Measurements from ENCODE around the gene IL17F.

IL17F gene

GRCh38 chr6:52230685-52231084 is 13.6 kb downstream of the IL17F start:
- no peak for DNase-seq (ENCODE audit: low read depth, low spot score)
- Histone ChIP-seq H3K4me3 (ENCODE audit: insufficient read length, low read depth) (no peak overlapping the region), H3K27me3 (ENCODE audit: insufficient read depth, insufficient read length) (no peaks in the 10 kb centered on the region), H3K36me3 (ENCODE audit: insufficient read depth, insufficient read length, low read length) (no peaks in the 10 kb centered on the region), H3K4me1 (ENCODE audit: insufficient read depth, insufficient read length) (peaks cover 2% of the 10 kb centered on the region), H3K9ac (ENCODE audit: insufficient read length, low read depth) (no peak overlapping the region), H3K9me3 (ENCODE audit: insufficient read depth, low read length) (no peaks in the 10 kb centered on the region)
- TF ChIP-seq SUZ12 (IDR thresholded peaks at IDR 0.05; ENCODE audit: extremely low read depth, insufficient read depth, insufficient read length) = no peak
- no peak for TF ChIP-seq ZNF274 (IDR thresholded peaks at IDR 0.05; ENCODE audit: low read depth, low read length)
- no peak for TF ChIP-seq YY1 (IDR thresholded peaks at IDR 0.05; ENCODE audit: insufficient read depth, insufficient read length)

- Histone ChIP-seq H3K4me1 (ENCODE audit: insufficient read depth, insufficient read length) (no peaks in the 10 kb centered on the region), H3K9me3 (ENCODE audit: insufficient read depth, low read length) (no peaks in the 10 kb centered on the region), H3K36me3 (ENCODE audit: insufficient read depth, insufficient read length, low read length) (no peaks in the 10 kb centered on the region), H3K9ac (ENCODE audit: insufficient read length, low read depth) (no peak overlapping the region), H3K27me3 (ENCODE audit: insufficient read depth, insufficient read length) (no peaks in the 10 kb centered on the region), H3K4me3 (ENCODE audit: insufficient read length, low read depth) (no peak overlapping the region)
- TF ChIP-seq YY1 (IDR thresholded peaks at IDR 0.05; ENCODE audit: insufficient read depth, insufficient read length) = no peak
- no peak for TF ChIP-seq ZNF274 (IDR thresholded peaks at IDR 0.05; ENCODE audit: low read depth, low read length)
- TF ChIP-seq SUZ12 (IDR thresholded peaks at IDR 0.05; ENCODE audit: extremely low read depth, insufficient read depth, insufficient read length) = no peak
- no peak for DNase-seq (ENCODE audit: low read depth, low spot score)
Observed at GRCh38 chr6:52227495-52227894, 16.8 kb downstream of the IL17F start.

DNA sequence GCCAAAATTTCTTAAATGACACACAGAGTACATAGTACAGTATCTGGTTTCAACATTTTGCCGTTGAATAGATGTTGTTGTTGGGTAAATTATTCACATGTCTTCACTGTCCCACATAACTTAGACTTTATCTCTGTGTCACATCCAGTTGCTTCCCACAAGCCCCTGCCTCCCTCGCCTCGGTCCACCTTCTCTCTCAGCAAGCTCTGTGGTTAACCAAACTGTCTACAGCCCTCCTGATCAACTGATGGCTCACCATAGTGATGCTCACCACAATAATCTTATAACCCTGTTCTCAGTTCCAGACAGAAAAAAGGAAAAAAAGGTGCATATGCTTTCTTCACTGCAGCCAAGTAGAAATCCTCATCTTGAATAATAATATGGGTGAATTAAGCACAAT is 23.0 kb downstream of the IL17F start:
- H3K4me3 ChIP-seq (ENCODE audit: insufficient read length, low read depth) = no peak overlapping the region
- H3K36me3 ChIP-seq (ENCODE audit: insufficient read depth, insufficient read length, low read length) = no peaks in the 10 kb centered on the region
- H3K4me1 ChIP-seq (ENCODE audit: insufficient read depth, insufficient read length) = no peaks in the 10 kb centered on the region
- H3K27me3 ChIP-seq (ENCODE audit: insufficient read depth, insufficient read length) = no peaks in the 10 kb centered on the region
- no peak overlapping the region for H3K9ac ChIP-seq (ENCODE audit: insufficient read length, low read depth)
- TF ChIP-seq ZNF274 (IDR thresholded peaks at IDR 0.05; ENCODE audit: low read depth, low read length) (no peak), SUZ12 (IDR thresholded peaks at IDR 0.05; ENCODE audit: extremely low read depth, insufficient read depth, insufficient read length) (no peak), YY1 (IDR thresholded peaks at IDR 0.05; ENCODE audit: insufficient read depth, insufficient read length) (no peak)
- no peaks in the 10 kb centered on the region for H3K9me3 ChIP-seq (ENCODE audit: insufficient read depth, low read length)
- DNase-seq (ENCODE audit: low read depth, low spot score) = no peak

DNA sequence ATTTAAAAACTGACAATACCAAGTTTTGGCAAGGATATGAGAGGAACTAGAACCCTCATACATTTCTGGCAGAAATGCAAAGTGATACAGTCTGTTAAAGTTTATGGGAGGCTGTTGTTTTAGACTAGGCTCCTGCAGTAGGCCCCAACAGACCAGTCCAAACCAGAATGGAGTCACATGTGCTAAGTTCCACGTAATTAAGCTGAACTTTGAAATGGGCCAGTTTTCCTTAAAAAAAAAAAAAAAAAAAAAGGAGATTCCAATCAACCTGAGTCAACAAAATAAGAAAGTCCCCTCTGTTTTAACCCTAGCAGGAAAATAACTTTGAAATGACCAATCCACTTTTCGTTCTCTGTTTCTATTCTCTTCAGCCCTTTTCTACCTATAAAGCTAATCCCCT is 26.5 kb downstream of the IL17F start:
- Histone ChIP-seq H3K4me3 (ENCODE audit: insufficient read length, low read depth) (no peak overlapping the region), H3K9ac (ENCODE audit: insufficient read length, low read depth) (no peak overlapping the region), H3K4me1 (ENCODE audit: insufficient read depth, insufficient read length) (no peaks in the 10 kb centered on the region), H3K36me3 (ENCODE audit: insufficient read depth, insufficient read length, low read length) (no peaks in the 10 kb centered on the region), H3K27me3 (ENCODE audit: insufficient read depth, insufficient read length) (no peaks in the 10 kb centered on the region), H3K9me3 (ENCODE audit: insufficient read depth, low read length) (no peaks in the 10 kb centered on the region)
- TF ChIP-seq YY1 (IDR thresholded peaks at IDR 0.05; ENCODE audit: insufficient read depth, insufficient read length) (no peak), ZNF274 (IDR thresholded peaks at IDR 0.05; ENCODE audit: low read depth, low read length) (no peak), SUZ12 (IDR thresholded peaks at IDR 0.05; ENCODE audit: extremely low read depth, insufficient read depth, insufficient read length) (no peak)
- no peak for DNase-seq (ENCODE audit: low read depth, low spot score)

DNA sequence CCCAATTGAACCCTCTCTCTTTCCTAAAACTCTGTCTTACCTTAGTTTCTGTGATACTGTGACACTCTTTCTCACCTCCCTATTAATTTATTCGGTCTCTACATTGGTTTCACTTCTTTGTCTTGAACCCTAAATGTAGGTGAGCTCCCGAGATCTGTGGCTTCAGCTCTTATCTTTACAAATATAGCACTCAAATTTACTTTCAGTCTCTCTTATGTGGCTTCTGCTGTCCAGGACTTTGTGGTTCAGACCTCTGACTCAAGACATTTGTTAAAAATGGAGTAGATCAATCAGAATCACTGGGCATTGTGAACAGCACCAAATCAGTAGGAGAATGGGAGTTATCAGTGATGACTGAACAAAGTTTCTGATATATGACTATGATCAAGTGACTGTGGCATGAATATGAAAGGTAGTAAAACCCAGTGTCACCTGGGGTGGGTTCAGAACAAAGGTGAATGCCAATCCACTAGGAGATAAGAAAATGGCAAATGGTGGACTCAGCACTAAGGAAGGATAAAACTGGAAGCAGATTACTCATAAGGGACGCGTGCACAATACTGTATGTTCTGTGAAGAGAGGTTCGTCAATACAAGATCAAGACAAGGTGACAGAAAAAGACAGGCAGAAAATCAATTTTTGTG is 27.2 kb downstream of the IL17F start:
- Histone ChIP-seq H3K9me3 (ENCODE audit: insufficient read depth, low read length) (no peaks in the 10 kb centered on the region), H3K9ac (ENCODE audit: insufficient read length, low read depth) (no peak overlapping the region), H3K4me1 (ENCODE audit: insufficient read depth, insufficient read length) (no peaks in the 10 kb centered on the region), H3K36me3 (ENCODE audit: insufficient read depth, insufficient read length, low read length) (no peaks in the 10 kb centered on the region), H3K4me3 (ENCODE audit: insufficient read length, low read depth) (no peak overlapping the region), H3K27me3 (ENCODE audit: insufficient read depth, insufficient read length) (no peaks in the 10 kb centered on the region)
- DNase-seq (ENCODE audit: low read depth, low spot score) = no peak
- TF ChIP-seq ZNF274 (IDR thresholded peaks at IDR 0.05; ENCODE audit: low read depth, low read length) = no peak
- no peak for TF ChIP-seq YY1 (IDR thresholded peaks at IDR 0.05; ENCODE audit: insufficient read depth, insufficient read length)
- no peak for TF ChIP-seq SUZ12 (IDR thresholded peaks at IDR 0.05; ENCODE audit: extremely low read depth, insufficient read depth, insufficient read length)

DNA sequence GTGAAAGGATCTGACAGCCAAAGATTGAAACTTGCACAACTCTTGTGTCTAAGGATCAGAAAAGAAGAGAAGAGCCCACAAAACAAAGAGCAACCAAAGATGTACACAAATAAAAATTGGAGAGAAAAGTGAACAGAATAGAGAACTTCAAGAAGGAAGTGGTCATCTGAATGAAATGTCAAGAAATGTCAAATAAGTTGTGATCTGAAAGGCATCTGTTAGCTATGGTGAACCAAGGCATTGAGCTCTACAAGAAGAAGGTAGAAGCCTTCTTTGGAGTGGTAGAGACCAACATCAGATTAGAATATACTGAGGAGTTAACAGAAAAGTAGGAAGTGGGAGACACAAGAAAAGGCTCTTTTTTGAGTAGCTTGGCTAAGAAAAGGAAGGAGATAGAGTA is 28.5 kb downstream of the IL17F start:
- Histone ChIP-seq H3K9ac (ENCODE audit: insufficient read length, low read depth) (no peak overlapping the region), H3K36me3 (ENCODE audit: insufficient read depth, insufficient read length, low read length) (no peaks in the 10 kb centered on the region), H3K9me3 (ENCODE audit: insufficient read depth, low read length) (no peaks in the 10 kb centered on the region), H3K4me3 (ENCODE audit: insufficient read length, low read depth) (no peak overlapping the region), H3K4me1 (ENCODE audit: insufficient read depth, insufficient read length) (no peaks in the 10 kb centered on the region), H3K27me3 (ENCODE audit: insufficient read depth, insufficient read length) (no peaks in the 10 kb centered on the region)
- no peak for DNase-seq (ENCODE audit: low read depth, low spot score)
- TF ChIP-seq ZNF274 (IDR thresholded peaks at IDR 0.05; ENCODE audit: low read depth, low read length) = no peak
- TF ChIP-seq SUZ12 (IDR thresholded peaks at IDR 0.05; ENCODE audit: extremely low read depth, insufficient read depth, insufficient read length) = no peak
- no peak for TF ChIP-seq YY1 (IDR thresholded peaks at IDR 0.05; ENCODE audit: insufficient read depth, insufficient read length)

DNA sequence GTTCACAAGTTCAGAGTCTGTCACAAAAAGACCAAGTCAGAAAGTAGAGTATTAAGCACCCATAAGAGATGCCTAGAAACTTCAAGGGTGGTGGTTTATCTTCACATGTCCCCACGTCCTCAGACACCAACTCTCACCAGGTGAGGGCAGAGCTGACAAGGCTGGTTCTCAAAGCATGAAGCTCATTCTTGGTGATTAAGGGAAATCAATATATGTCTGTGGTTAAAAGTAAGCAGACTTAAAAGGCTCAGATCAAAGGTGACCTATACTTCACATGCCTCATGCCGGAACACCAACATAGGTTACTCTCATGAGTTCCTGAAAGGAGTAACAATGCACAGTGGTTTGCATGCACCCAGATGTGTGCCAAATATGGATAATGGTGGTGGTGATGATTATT is 31.2 kb downstream of the IL17F start:
- Histone ChIP-seq H3K36me3 (ENCODE audit: insufficient read depth, insufficient read length, low read length) (no peaks in the 10 kb centered on the region), H3K9me3 (ENCODE audit: insufficient read depth, low read length) (no peaks in the 10 kb centered on the region), H3K4me1 (ENCODE audit: insufficient read depth, insufficient read length) (no peaks in the 10 kb centered on the region), H3K9ac (ENCODE audit: insufficient read length, low read depth) (no peak overlapping the region), H3K27me3 (ENCODE audit: insufficient read depth, insufficient read length) (no peaks in the 10 kb centered on the region), H3K4me3 (ENCODE audit: insufficient read length, low read depth) (no peak overlapping the region)
- DNase-seq (ENCODE audit: low read depth, low spot score) = no peak
- TF ChIP-seq SUZ12 (IDR thresholded peaks at IDR 0.05; ENCODE audit: extremely low read depth, insufficient read depth, insufficient read length) (no peak), ZNF274 (IDR thresholded peaks at IDR 0.05; ENCODE audit: low read depth, low read length) (no peak), YY1 (IDR thresholded peaks at IDR 0.05; ENCODE audit: insufficient read depth, insufficient read length) (no peak)

Data from NT2/D1 (cell line).